D721Med (cell line): ENCODE results near the gene ACVR1.

Experiments used
- DNase-seq: peaks from one replicate; pipeline ENCODE4 v3.0.0; 2011; ENCODE audit warnings: low spot score; ENCODE audit not compliant: insufficient read length
- FAIRE-seq: peaks from 2 replicates; lab custom pipeline; 2011; peaks lifted over from hg19 to GRCh38; lab: Jason Lieb, UNC
- TF ChIP-seq, protein P1 (sequence below): IDR thresholded peaks from 2 replicates; pipeline ENCODE4 v1.5.1; 2012; ENCODE audit warnings: mild to moderate bottlenecking, control low read depth; ENCODE audit not compliant: insufficient read depth; ENCODE audit errors: missing control alignments

Gene ACVR1

DNA sequence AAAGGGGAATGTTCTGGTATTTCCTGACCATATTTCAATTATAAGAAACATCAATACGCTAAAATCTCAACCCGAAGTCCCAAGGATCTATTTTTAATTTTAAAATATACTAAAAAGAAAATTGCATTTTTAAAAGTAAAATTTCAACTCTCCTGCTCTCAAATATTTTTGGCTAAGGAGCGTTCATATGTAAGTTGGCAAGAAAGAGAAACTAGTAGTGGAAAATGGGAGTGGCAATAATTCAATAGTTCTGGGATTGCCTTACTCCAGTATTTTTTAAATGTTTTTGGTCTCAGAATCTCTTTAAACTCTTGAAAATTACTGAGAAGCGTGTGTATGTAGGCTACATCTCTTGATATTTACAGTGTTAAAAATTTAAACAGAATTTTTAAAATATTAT, 72.7 kb downstream of the ACVR1 start:
- TF ChIP-seq, protein P1, sequence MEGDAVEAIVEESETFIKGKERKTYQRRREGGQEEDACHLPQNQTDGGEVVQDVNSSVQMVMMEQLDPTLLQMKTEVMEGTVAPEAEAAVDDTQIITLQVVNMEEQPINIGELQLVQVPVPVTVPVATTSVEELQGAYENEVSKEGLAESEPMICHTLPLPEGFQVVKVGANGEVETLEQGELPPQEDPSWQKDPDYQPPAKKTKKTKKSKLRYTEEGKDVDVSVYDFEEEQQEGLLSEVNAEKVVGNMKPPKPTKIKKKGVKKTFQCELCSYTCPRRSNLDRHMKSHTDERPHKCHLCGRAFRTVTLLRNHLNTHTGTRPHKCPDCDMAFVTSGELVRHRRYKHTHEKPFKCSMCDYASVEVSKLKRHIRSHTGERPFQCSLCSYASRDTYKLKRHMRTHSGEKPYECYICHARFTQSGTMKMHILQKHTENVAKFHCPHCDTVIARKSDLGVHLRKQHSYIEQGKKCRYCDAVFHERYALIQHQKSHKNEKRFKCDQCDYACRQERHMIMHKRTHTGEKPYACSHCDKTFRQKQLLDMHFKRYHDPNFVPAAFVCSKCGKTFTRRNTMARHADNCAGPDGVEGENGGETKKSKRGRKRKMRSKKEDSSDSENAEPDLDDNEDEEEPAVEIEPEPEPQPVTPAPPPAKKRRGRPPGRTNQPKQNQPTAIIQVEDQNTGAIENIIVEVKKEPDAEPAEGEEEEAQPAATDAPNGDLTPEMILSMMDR = no peak
- FAIRE-seq (no peak), DNase-seq (no peak)

DNA sequence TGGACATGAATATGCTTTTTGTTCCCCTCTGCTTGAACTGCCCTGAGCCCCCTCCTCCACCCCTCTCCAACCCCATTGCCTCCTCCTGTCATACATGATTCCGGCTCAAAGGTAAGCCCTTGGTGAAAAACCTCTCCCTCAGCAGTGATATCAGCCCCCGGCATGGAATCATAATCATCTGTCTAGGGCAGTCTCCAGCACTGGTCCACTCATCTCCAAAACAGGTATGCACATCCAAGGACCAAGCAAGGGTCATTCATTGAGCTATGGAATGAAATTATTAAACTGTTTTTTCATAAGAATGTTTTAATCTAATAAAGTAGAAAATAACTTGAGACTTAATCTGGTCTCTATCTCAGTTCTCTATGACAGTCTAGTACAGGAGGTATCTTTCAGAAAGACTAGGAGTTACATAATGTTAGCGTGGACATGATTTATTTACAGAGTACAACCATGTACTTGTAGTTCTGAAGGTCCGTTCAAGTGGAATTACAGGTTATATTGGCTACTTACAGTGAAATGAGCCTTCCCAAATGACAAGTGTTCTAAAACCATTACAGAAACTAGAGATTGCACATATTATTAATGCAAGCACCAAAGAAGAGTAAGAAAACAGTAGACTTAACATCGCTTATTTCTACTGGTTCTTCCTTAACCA, 75.2 kb downstream of the ACVR1 start:
- DNase-seq (no peak), FAIRE-seq (peak; percentile 6)
- TF ChIP-seq, protein P1 = no peak

DNA sequence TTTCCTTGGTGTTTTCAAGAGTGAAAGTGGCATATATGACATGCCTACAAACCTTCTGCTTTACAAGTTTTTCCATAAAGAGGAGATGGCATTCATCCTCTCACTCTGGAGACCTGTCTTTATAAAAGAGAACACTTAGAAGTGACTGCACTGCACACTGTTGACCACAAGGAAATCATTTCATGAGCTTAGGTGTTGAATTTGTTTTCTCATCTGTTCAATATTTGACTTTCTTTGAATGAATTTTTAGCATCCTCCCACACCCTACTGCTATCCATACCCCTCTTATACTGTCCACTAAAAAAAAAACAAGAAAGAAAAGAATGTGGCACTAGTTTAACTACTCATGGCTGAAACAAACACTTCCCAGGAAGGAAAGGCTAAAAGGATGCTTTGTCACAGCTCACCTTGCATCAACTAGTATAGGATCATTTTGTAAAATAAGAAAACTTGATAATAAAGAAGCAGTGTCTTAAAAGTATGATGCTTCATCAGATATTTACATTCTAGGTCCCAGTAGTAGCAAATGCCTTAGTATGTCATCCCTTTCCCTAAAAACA, 83.0 kb downstream of the ACVR1 start:
- DNase-seq = no peak

DNA sequence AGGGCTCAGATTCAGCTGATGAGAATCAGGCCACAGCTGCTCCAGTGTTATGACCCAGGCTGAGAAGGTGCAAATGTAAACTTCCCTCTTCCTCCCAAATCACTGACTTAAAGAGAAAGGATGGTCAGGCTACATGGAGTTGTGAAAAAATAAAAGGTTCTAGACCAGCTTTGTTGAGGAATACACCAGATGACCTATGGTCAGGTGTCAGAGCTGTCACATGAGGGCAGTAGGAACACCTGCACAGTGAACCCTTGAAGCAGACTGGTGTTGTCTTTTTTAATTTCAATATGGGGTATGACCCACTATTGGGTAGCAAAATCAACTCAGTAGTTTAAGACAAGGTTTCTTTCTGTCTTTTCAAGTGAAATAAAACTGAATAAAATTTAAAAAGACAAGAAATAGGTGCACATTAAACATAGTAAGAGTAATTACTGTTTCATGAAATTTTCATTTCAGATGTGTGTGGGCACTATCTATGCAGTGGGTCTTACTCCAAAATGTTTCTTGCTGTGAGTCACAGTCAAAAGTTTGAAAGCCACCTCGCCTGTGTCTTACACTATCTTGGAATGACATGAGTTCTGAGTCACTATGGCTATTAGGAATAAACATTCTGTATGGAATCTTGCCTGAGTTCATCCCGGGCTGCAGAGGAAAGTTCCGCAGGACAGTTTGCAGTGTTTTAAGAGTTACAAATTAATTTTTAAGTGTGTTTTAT, 83.6 kb downstream of the ACVR1 start:
- FAIRE-seq = no peak
- no peak for DNase-seq
- TF ChIP-seq, protein P1 = no peak

More for the DNA sequence above, 83.0 kb downstream of the ACVR1 start:
- no peak for FAIRE-seq
- TF ChIP-seq, protein P1 = no peak

DNA sequence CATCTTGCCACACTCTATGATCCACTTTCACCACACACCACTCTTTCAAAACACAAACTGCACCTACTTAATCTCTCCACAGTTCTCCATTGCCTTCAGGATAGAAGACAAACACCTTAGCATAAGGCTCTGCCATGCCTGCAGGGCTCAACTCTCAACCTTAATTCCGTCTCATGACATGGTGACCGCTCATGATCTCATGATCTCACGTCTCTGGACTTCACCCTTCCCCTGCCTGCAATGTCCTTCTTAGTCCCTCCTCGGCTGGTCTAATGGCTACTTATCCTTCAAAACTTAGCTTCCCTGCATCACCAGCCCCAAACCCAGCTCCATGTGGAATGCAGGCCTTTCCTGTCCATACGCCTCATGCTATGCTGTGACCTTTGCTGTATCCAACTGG, 85.3 kb downstream of the ACVR1 start:
- FAIRE-seq (no peak), DNase-seq (no peak)
- TF ChIP-seq, protein P1 = no peak

DNA sequence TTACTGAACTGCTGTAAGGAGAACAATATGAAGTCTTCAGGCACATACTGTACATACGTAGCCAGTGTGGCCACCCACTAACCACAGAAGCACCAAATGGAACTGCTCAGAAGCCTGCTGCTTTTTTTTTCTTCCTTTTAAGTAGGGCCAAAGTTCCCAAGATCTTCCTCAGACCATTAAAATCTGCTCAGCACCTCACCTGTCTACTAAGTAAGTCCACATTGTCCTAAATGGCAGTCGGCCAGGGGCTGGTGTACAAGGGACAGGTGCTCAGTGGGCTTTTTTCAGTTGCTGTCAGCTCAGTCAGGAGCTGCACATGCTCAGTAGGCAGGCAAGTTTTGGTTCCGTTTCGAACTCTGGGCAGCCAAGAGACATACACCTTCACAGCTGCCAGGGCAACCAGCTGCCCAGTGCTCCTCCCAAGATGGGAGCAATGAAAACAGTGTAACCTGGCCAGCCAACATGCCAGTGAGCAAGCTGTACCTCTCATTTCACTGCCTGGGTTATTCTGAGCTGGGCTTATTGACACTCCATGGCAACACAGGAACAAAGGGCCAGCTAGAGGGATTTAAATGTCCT, 86.1 kb downstream of the ACVR1 start:
- DNase-seq (no peak), FAIRE-seq (no peak)
- TF ChIP-seq, protein P1 = no peak

DNA sequence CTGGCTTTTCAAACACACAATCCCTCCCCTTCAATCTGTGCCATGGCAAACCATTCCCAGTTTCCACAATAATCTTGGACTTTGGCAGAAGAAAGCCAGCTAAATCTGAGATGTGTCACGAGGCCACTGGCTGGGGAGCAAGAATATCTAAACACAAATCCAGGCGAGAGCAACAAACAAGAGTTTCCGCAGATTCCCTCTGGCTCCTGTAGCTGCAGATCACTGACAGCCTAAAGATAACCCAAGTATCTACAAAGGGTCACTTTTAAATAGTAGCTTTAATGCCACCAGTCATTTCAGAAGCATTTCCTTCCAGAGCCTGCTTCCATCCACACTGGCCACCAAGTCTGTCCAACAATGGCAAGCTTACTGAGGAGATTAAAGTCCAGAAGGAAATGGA, 86.9 kb downstream of the ACVR1 start:
- DNase-seq (no peak), FAIRE-seq (no peak)
- TF ChIP-seq, protein P1 = no peak
